AG10803 (cell line): ENCODE results near the gene SMCR8.
A peak's percentile ranks its signal among the peaks of the same experiment; 100 is the strongest.
"Not testable (repeated sequence)": the region's sequence is repeated elsewhere in the genome, so short reads cannot be mapped to it uniquely, and the experiment has no call there.

Experiments used
- DNase-seq: peaks from one replicate; pipeline ENCODE4 v3.0.0; 2010; ENCODE audit warnings: low read depth
- H3K4me3 ChIP-seq: 2 replicates; pipeline ENCODE4 v1.5.1; 2011; ENCODE audit warnings: mild to moderate bottlenecking, low read length, control low read depth
- TF ChIP-seq, protein P1 (sequence below): conservative IDR thresholded peaks from 2 replicates; pipeline ENCODE4 v1.5.1; 2011; ENCODE audit warnings: mild to moderate bottlenecking, low read length, control low read depth, inconsistent platforms

The SMCR8 gene

DNA sequence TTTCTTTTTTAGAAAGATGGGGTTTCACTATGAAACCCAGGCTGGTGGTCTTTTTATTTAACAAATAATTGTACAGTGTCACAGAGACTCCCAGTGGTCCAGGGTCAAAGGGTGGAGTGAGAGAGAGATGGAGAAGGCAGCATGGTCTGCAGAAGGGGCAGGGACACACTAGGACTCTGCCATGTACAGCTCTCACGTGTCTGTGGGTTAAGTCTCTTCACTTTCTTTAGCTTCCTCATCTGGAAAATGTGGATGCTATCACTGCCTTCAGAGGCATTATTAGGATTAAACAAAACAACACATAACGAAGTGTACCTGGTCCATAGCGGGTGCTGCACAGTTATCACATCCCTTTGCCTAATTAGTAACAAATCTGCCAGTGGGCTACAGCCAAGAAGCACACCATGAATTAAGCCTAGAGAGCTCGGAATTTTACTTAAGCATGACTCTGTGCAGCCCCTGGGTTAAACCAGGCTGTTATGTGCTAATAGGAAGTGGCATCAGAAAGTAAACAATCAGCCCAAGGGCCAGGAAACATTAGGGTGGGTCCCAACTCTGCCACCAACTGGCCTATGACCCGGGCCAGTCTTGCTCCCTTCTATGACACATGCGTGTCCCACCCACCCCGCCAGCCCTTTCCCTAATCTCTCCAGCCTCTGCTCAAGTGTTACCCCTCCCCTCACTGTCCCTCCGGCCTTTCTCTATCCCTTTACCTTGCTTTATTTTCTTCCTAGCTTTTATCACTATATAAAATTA lies 14.2 kb upstream of the SMCR8 start:
- DNase-seq, result no peak
- TF ChIP-seq, protein P1, sequence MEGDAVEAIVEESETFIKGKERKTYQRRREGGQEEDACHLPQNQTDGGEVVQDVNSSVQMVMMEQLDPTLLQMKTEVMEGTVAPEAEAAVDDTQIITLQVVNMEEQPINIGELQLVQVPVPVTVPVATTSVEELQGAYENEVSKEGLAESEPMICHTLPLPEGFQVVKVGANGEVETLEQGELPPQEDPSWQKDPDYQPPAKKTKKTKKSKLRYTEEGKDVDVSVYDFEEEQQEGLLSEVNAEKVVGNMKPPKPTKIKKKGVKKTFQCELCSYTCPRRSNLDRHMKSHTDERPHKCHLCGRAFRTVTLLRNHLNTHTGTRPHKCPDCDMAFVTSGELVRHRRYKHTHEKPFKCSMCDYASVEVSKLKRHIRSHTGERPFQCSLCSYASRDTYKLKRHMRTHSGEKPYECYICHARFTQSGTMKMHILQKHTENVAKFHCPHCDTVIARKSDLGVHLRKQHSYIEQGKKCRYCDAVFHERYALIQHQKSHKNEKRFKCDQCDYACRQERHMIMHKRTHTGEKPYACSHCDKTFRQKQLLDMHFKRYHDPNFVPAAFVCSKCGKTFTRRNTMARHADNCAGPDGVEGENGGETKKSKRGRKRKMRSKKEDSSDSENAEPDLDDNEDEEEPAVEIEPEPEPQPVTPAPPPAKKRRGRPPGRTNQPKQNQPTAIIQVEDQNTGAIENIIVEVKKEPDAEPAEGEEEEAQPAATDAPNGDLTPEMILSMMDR, result no peak
- H3K4me3 ChIP-seq, result no peak overlapping the region

DNA sequence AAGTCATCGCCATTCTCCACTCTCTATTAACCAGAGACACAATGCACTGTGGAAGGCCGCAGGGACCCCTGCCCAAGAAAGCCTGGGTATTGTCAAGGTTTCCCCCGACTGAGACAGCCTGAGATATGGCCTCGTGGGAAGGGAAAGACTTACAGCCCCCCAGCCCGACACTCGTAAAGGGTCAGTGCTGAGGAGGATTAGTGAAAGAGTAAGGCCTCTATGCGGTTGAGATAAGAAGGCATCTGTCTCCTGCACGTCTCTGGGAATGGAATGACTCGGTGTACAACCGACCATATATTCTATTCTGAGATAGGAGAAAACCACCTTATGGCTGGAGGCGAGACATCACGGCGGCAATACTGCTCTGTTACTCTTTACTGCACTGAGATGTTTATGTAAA lies 11.9 kb upstream of the SMCR8 start:
- DNase-seq, H3K4me3 ChIP-seq: not testable (repeated sequence)

DNA sequence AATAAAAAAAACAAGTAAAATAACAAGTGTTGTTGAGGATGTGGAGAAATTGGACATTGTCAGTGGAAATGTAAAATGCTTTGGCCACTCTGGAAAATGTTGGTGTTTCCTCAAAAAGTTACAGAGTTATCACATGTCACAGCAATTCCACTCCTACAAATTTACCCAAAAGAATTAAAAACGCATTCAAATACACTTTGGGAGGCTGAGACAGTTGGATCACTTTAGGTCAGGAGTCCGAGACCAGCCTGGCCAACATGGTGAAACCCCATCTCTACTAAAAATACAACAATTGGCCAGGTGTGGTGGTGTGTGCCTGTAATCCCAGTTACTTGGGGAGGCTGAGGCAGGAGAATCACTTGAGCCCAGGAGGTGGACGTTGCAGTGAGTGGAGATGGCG lies 5.9 kb upstream of the SMCR8 start:
- TF ChIP-seq, protein P1, result no peak
- no peak for DNase-seq
- no peak overlapping the region for H3K4me3 ChIP-seq

DNA sequence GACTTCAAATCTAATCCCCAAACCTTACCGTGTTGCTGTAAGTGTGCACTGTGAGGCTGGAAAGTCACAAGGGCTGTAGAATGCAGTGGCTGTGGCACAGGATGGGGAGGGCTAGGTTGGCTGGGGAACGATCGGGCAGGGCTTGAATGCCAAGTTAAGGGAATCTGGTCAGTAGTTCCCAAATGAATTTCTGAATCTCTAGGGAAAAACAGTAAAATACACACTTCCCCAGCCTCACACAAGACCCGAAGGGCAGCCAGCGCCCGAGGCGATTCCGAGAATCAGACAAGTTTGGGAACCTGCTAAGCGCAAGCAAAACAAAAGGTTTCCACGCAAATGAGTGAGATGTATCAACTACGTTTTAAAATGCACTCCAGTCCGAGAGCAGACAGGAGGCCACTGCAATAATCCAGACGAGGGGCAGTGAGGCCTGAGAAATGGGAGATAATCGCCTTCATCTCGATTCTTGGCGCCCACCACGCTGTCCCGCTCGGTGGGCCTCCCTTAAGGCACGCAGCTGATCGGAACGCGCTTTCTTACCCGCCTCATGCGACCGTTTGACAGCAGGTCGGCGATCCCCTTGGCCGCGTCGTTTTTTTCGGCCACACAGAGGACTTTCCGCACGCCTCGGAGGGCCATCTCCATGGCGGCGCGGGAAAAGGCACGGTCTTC lies 898 bp upstream of the SMCR8 start:
- TF ChIP-seq, protein P1, result no peak
- H3K4me3 ChIP-seq, result peak overlapping the region; percentile 95
- no peak for DNase-seq

DNA sequence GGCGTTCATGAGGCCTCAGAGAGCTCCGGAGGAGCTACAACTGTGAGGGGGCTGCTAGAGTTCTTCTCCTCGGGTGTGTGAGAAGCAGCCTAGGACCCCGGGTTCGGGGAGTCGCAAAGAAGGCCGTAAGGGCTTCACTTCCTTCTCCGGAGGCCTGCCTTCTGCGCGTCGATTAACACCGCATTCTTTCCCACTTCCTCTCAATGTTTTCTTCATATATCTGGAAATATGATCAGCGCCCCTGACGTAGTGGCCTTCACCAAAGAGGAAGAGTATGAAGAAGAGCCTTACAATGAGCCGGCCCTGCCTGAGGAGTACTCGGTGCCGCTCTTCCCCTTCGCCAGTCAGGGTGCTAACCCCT lies 449 bp downstream of the SMCR8 start:
- H3K4me3 ChIP-seq, result peak overlapping the region; percentile 95
- DNase-seq, result no peak
- TF ChIP-seq, protein P1, result no peak

DNA sequence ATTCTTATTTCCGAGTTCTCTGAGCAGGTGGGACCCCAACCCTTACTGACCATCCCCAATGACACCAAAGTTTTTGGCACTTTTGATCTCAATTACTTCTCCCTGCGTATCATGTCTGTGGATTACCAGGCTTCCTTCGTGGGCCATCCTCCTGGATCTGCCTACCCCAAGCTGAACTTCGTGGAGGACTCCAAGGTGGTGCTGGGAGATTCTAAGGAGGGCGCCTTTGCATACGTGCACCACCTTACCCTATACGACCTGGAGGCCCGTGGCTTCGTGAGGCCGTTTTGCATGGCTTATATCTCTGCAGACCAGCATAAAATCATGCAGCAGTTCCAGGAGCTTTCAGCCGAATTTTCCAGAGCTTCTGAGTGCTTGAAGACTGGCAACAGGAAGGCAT lies 868 bp downstream of the SMCR8 start:
- DNase-seq, result no peak
- H3K4me3 ChIP-seq, result peak overlapping the region; percentile 95
- TF ChIP-seq, protein P1, result no peak

DNA sequence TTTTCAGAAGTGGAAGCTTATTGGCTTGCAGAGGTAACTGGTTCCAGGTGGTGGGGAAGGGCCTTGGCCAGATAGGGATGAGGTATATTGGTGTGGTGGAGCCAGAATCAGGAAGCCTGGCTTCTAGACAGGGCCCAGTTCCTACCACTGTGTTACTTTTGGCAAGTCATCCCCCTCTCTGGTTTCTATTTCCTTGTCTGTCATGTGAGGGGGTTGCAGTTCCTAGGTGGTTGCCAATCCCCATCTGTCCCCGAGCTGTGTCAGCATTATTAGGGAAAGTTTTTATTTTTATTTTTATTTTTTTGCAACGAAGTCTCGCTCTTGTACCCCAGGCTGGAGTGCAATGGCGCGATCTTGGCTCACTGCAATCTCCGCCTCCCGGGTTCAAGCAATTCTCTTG lies 3.0 kb downstream of the SMCR8 start:
- H3K4me3 ChIP-seq, result peak overlapping the region; percentile 23
- no peak for DNase-seq
- TF ChIP-seq, protein P1, result no peak
